ENCODE measurements around the gene GJB3.

GJB3 gene

GRCh38 chr1:34758751-34759150 lies 22.3 kb upstream of the GJB3 start:
- DNase-seq (ENCODE audit: insufficient read length, low spot score) = no peak
- no peak for FAIRE-seq
- no peak for TF ChIP-seq PAX5 (IDR thresholded peaks at IDR 0.05; ENCODE audit: insufficient read depth, low read length, severe bottlenecking)
- no peak for TF ChIP-seq POLR2AphosphoS5 (IDR thresholded peaks at IDR 0.05; ENCODE audit: low read depth, low read length)
- no peak for TF ChIP-seq TAF1 (IDR thresholded peaks at IDR 0.05; ENCODE audit: low read depth, low read length)
- no peak for TF ChIP-seq SPI1 (IDR thresholded peaks at IDR 0.05; ENCODE audit: low read depth, low read length)
- no peak for TF ChIP-seq POU2F2 (IDR thresholded peaks at IDR 0.05; ENCODE audit: low read depth, low read length)
- no peak for TF ChIP-seq POLR2A (IDR thresholded peaks at IDR 0.05; ENCODE audit: low read depth, low read length)

- DNase-seq (ENCODE audit: insufficient read length, low spot score) (no peak), FAIRE-seq (no peak)
- TF ChIP-seq SPI1 (IDR thresholded peaks at IDR 0.05; ENCODE audit: low read depth, low read length) = no peak
- no peak for TF ChIP-seq POLR2AphosphoS5 (IDR thresholded peaks at IDR 0.05; ENCODE audit: low read depth, low read length)
- TF ChIP-seq POU2F2 (IDR thresholded peaks at IDR 0.05; ENCODE audit: low read depth, low read length) = no peak
- no peak for TF ChIP-seq POLR2A (IDR thresholded peaks at IDR 0.05; ENCODE audit: low read depth, low read length)
Measured at GRCh38 chr1:34759503-34760357, 21.3 kb upstream of the GJB3 start, which contains the start of gene GJB4. GJB4 (plus strand) TSS chr1:34759740; CDS start chr1:34761255, 1,515 bp downstream.

- no peak for TF ChIP-seq SPI1 (IDR thresholded peaks at IDR 0.05; ENCODE audit: low read depth, low read length)
- TF ChIP-seq POLR2A (IDR thresholded peaks at IDR 0.05; ENCODE audit: low read depth, low read length) = no peak
- TF ChIP-seq POLR2AphosphoS5 (IDR thresholded peaks at IDR 0.05; ENCODE audit: low read depth, low read length) = no peak
- TF ChIP-seq PAX5 (IDR thresholded peaks at IDR 0.05; ENCODE audit: insufficient read depth, low read length, severe bottlenecking) = no peak
- no peak for TF ChIP-seq TAF1 (IDR thresholded peaks at IDR 0.05; ENCODE audit: low read depth, low read length)
- no peak for TF ChIP-seq POU2F2 (IDR thresholded peaks at IDR 0.05; ENCODE audit: low read depth, low read length)
- DNase-seq (ENCODE audit: insufficient read length, low spot score) (no peak), FAIRE-seq (no peak)
Measured at GRCh38 chr1:34761176-34761761, 19.7 kb upstream of the GJB3 start.

- DNase-seq (ENCODE audit: insufficient read length, low spot score) = no peak
- TF ChIP-seq POU2F2 (IDR thresholded peaks at IDR 0.05; ENCODE audit: low read depth, low read length) = no peak
- TF ChIP-seq PAX5 (IDR thresholded peaks at IDR 0.05; ENCODE audit: insufficient read depth, low read length, severe bottlenecking) = no peak
- TF ChIP-seq POLR2A (IDR thresholded peaks at IDR 0.05; ENCODE audit: low read depth, low read length) = no peak
- TF ChIP-seq SPI1 (IDR thresholded peaks at IDR 0.05; ENCODE audit: low read depth, low read length) = no peak
- no peak for TF ChIP-seq TAF1 (IDR thresholded peaks at IDR 0.05; ENCODE audit: low read depth, low read length)
- no peak for TF ChIP-seq POLR2AphosphoS5 (IDR thresholded peaks at IDR 0.05; ENCODE audit: low read depth, low read length)
- no peak for FAIRE-seq
Measured at GRCh38 chr1:34761776-34762307, 19.2 kb upstream of the GJB3 start.

- TF ChIP-seq TAF1 (IDR thresholded peaks at IDR 0.05; ENCODE audit: low read depth, low read length) (no peak), PAX5 (IDR thresholded peaks at IDR 0.05; ENCODE audit: insufficient read depth, low read length, severe bottlenecking) (no peak), POLR2A (IDR thresholded peaks at IDR 0.05; ENCODE audit: low read depth, low read length) (no peak), SPI1 (IDR thresholded peaks at IDR 0.05; ENCODE audit: low read depth, low read length) (no peak), POLR2AphosphoS5 (IDR thresholded peaks at IDR 0.05; ENCODE audit: low read depth, low read length) (no peak), POU2F2 (IDR thresholded peaks at IDR 0.05; ENCODE audit: low read depth, low read length) (no peak)
- DNase-seq (ENCODE audit: insufficient read length, low spot score) (no peak), FAIRE-seq (no peak)
Measured at GRCh38 chr1:34762474-34763141, 18.4 kb upstream of the GJB3 start.

GRCh38 chr1:34763142-34763781 lies 17.8 kb upstream of the GJB3 start:
- no peak for DNase-seq (ENCODE audit: insufficient read length, low spot score)
- no peak for FAIRE-seq
- no peak for TF ChIP-seq PAX5 (IDR thresholded peaks at IDR 0.05; ENCODE audit: insufficient read depth, low read length, severe bottlenecking)
- TF ChIP-seq POLR2A (IDR thresholded peaks at IDR 0.05; ENCODE audit: low read depth, low read length) = no peak
- no peak for TF ChIP-seq POU2F2 (IDR thresholded peaks at IDR 0.05; ENCODE audit: low read depth, low read length)
- no peak for TF ChIP-seq POLR2AphosphoS5 (IDR thresholded peaks at IDR 0.05; ENCODE audit: low read depth, low read length)
- no peak for TF ChIP-seq TAF1 (IDR thresholded peaks at IDR 0.05; ENCODE audit: low read depth, low read length)
- TF ChIP-seq SPI1 (IDR thresholded peaks at IDR 0.05; ENCODE audit: low read depth, low read length) = no peak

GRCh38 chr1:34768856-34769255 lies 12.2 kb upstream of the GJB3 start:
- no peak for FAIRE-seq
- TF ChIP-seq SPI1 (IDR thresholded peaks at IDR 0.05; ENCODE audit: low read depth, low read length) (no peak), TAF1 (IDR thresholded peaks at IDR 0.05; ENCODE audit: low read depth, low read length) (no peak), POU2F2 (IDR thresholded peaks at IDR 0.05; ENCODE audit: low read depth, low read length) (no peak), POLR2A (IDR thresholded peaks at IDR 0.05; ENCODE audit: low read depth, low read length) (no peak), POLR2AphosphoS5 (IDR thresholded peaks at IDR 0.05; ENCODE audit: low read depth, low read length) (no peak), PAX5 (IDR thresholded peaks at IDR 0.05; ENCODE audit: insufficient read depth, low read length, severe bottlenecking) (no peak)
- no peak for DNase-seq (ENCODE audit: insufficient read length, low spot score)

GRCh38 chr1:34770891-34771504 lies 10.0 kb upstream of the GJB3 start:
- FAIRE-seq = no peak
- TF ChIP-seq POU2F2 (IDR thresholded peaks at IDR 0.05; ENCODE audit: low read depth, low read length) (no peak), PAX5 (IDR thresholded peaks at IDR 0.05; ENCODE audit: insufficient read depth, low read length, severe bottlenecking) (no peak), SPI1 (IDR thresholded peaks at IDR 0.05; ENCODE audit: low read depth, low read length) (no peak), POLR2AphosphoS5 (IDR thresholded peaks at IDR 0.05; ENCODE audit: low read depth, low read length) (no peak), POLR2A (IDR thresholded peaks at IDR 0.05; ENCODE audit: low read depth, low read length) (no peak), TAF1 (IDR thresholded peaks at IDR 0.05; ENCODE audit: low read depth, low read length) (no peak)
- DNase-seq (ENCODE audit: insufficient read length, low spot score) = no peak
